Measurements from ENCODE around the gene COPG1. TPM values are rescaled to one million over a fixed set of nuclear protein-coding genes. Genes with fewer than 3 reads are reported as not detected.

Gene COPG1
- total RNA-seq, 3 donors from 2014 or later (not counting 1 experiment from before 2014, with no cell fraction given) = 127 to 141 (median 135) TPM

- no peak for ATAC-seq
- H3K4me1 Mint-ChIP-seq = peaks cover 26 to 28% of the 10 kb centered on the region in 2 donors
- peaks cover 41% of the 10 kb centered on the region for H3K36me3 ChIP-seq (ENCODE audit: control insufficient read depth, insufficient read depth, low read length)
- peak overlapping the region; percentile 90 for H3K4me3 Mint-ChIP-seq
- H3K9me3 ChIP-seq (ENCODE audit: control insufficient read depth, insufficient read depth, low read length) = no peaks in the 10 kb centered on the region
- peaks cover 37% of the 10 kb centered on the region for H3K4me1 ChIP-seq (ENCODE audit: control insufficient read depth, insufficient read depth, low read length)
- WGBS (ENCODE audit: insufficient coverage) = 77% methylated on average over 11 of the region's 11 CpGs
- H3K27ac ChIP-seq (ENCODE audit: low read length) = peak overlapping the region; percentile 95
- intact Hi-C loops (cut with micrococcal nuclease) = loop anchor here (2.0 kb wide), 1 partner anchor 39 kb away; a partner anchor contains a TSS
- peak in 1 of 2 donors; percentile 30 for DNase-seq
- H3K4me3 ChIP-seq (ENCODE audit: low read length) = no peak overlapping the region
- H3K9me3 Mint-ChIP-seq = no peaks in the 10 kb centered on the region
- no peak for TF ChIP-seq CTCF (IDR thresholded peaks at IDR 0.05)
- no peaks in the 10 kb centered on the region for H3K27me3 ChIP-seq (ENCODE audit: control insufficient read depth, insufficient read depth, low read length)
- peak overlapping the region; percentile 92 to 95 for H3K27ac Mint-ChIP-seq
- no peaks in the 10 kb centered on the region for H3K27me3 Mint-ChIP-seq (ENCODE audit: low read depth in 2 of 2)
- peaks cover 28% of the 10 kb centered on the region for H3K36me3 Mint-ChIP-seq
Measured at GRCh38 chr3:129277829-129278271, 28.4 kb downstream of the COPG1 start.

DNA sequence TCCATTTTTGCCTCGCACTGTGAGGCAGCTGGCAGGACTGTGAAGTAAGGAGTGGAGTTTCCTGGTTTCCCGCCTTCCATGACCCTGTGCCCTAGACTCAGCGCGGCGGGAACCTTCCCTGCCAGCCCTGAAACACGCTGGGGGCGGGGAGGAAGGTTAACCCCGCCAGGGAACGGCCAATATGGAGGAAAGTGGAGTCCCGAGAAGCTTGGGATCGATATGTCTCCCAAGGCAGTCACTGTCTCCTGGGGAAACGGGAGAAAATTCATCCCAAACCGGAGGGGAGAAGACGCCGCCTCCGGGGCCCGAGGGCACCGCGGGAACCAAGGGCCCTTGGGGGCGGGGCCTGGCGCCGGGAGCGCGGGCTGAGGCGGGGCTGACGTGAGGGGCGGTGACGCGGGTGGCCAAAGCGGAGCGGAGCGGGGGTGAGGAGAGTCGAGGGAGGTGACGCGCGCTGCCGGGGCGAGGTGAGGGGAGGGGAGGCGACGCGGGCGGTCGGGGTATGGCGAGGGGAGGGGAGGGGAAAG, 29.1 kb downstream of the COPG1 start, which contains the start of gene HMCES:
TSS of gene HMCES (plus strand) at position 432 of the 527 bp plus-strand sequence. CDS start 863 bp downstream, outside the sequence.
- Mint-ChIP-seq H3K4me1 (peaks cover 27 to 30% of the 10 kb centered on the region in 2 donors), H3K4me3 (peak within 1 kb of the TSS; percentile 93)

GRCh38 chr3:129278966-129279906, 29.8 kb downstream of the COPG1 start:
- no peak for TF ChIP-seq CTCF (IDR thresholded peaks at IDR 0.05)
- Histone ChIP-seq H3K27ac (ENCODE audit: low read length) (peak overlapping the region; percentile 89), H3K4me3 (ENCODE audit: low read length) (peak overlapping the region; percentile 97), H3K27me3 (ENCODE audit: control insufficient read depth, insufficient read depth, low read length) (no peaks in the 10 kb centered on the region), H3K36me3 (ENCODE audit: control insufficient read depth, insufficient read depth, low read length) (peaks cover 27% of the 10 kb centered on the region), H3K9me3 (ENCODE audit: control insufficient read depth, insufficient read depth, low read length) (no peaks in the 10 kb centered on the region), H3K4me1 (ENCODE audit: control insufficient read depth, insufficient read depth, low read length) (peaks cover 37% of the 10 kb centered on the region)
- peaks cover 27 to 30% of the 10 kb centered on the region in 2 donors for H3K4me1 Mint-ChIP-seq
- ATAC-seq = peak; percentile 6 to 19 (median 18)
- no peaks in the 10 kb centered on the region for H3K9me3 Mint-ChIP-seq
- H3K27me3 Mint-ChIP-seq (ENCODE audit: low read depth in 2 of 2) = no peaks in the 10 kb centered on the region
- peak overlapping the region; percentile 92 to 95 for H3K27ac Mint-ChIP-seq
- WGBS (ENCODE audit: insufficient coverage) = under 1% methylated on average over 81 of the region's 82 CpGs
- peaks cover 22% of the 10 kb centered on the region for H3K36me3 Mint-ChIP-seq
- intact Hi-C loops (cut with micrococcal nuclease) = loop anchor here (2.0 kb wide), 1 partner anchor 38 kb away; a partner anchor contains a TSS
- peak; percentile 27 to 73 for DNase-seq
- peak overlapping the region; percentile 93 for H3K4me3 Mint-ChIP-seq

More for the DNA sequence above, 29.1 kb downstream of the COPG1 start, which contains the start of gene HMCES:
- H3K36me3 Mint-ChIP-seq = peaks cover 28% of the 10 kb centered on the region
- H3K27me3 Mint-ChIP-seq (ENCODE audit: low read depth in 2 of 2) = no peaks in the 10 kb centered on the region
- intact Hi-C loops (cut with micrococcal nuclease) = loop anchor here (2.0 kb wide), 1 partner anchor 38 kb away; a partner anchor contains a TSS
- Histone ChIP-seq H3K9me3 (ENCODE audit: control insufficient read depth, insufficient read depth, low read length) (no peaks in the 10 kb centered on the region), H3K4me3 (ENCODE audit: low read length) (peak within 1 kb of the TSS; percentile 97), H3K36me3 (ENCODE audit: control insufficient read depth, insufficient read depth, low read length) (peaks cover 35% of the 10 kb centered on the region), H3K27ac (ENCODE audit: low read length) (peak within 1 kb of the TSS; percentile 95), H3K27me3 (ENCODE audit: control insufficient read depth, insufficient read depth, low read length) (no peaks in the 10 kb centered on the region), H3K4me1 (ENCODE audit: control insufficient read depth, insufficient read depth, low read length) (peaks cover 37% of the 10 kb centered on the region)
- H3K27ac Mint-ChIP-seq = peak within 1 kb of the TSS; percentile 92 to 95
- WGBS (ENCODE audit: insufficient coverage) = 2% methylated on average over 44 of the region's 44 CpGs
- no peak for TF ChIP-seq CTCF (IDR thresholded peaks at IDR 0.05)
- DNase-seq (peak; percentile 91 to 98), ATAC-seq (peak; percentile 95 to 99 (median 95))
- H3K9me3 Mint-ChIP-seq = no peaks in the 10 kb centered on the region
